ENCODE results near the gene TENM3.

TENM3 gene

GRCh38 chr4:182257016-182257415 is 13.8 kb downstream of the TENM3 start:
- no peak for DNase-seq (ENCODE audit: extremely low read depth, low read depth)
- no peak overlapping the region for H3K4me3 ChIP-seq (replicated peaks; ENCODE audit: low read depth, low read length)
- TF ChIP-seq, protein P1, sequence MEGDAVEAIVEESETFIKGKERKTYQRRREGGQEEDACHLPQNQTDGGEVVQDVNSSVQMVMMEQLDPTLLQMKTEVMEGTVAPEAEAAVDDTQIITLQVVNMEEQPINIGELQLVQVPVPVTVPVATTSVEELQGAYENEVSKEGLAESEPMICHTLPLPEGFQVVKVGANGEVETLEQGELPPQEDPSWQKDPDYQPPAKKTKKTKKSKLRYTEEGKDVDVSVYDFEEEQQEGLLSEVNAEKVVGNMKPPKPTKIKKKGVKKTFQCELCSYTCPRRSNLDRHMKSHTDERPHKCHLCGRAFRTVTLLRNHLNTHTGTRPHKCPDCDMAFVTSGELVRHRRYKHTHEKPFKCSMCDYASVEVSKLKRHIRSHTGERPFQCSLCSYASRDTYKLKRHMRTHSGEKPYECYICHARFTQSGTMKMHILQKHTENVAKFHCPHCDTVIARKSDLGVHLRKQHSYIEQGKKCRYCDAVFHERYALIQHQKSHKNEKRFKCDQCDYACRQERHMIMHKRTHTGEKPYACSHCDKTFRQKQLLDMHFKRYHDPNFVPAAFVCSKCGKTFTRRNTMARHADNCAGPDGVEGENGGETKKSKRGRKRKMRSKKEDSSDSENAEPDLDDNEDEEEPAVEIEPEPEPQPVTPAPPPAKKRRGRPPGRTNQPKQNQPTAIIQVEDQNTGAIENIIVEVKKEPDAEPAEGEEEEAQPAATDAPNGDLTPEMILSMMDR (IDR thresholded peaks at IDR 0.05; ENCODE audit: low read depth, low read length, missing control alignments), result no peak

GRCh38 chr4:182257503-182257902 is 14.3 kb downstream of the TENM3 start:
- TF ChIP-seq, protein P1 (IDR thresholded peaks at IDR 0.05; ENCODE audit: low read depth, low read length, missing control alignments), result no peak
- DNase-seq (ENCODE audit: extremely low read depth, low read depth), result no peak
- no peak overlapping the region for H3K4me3 ChIP-seq (replicated peaks; ENCODE audit: low read depth, low read length)

DNA sequence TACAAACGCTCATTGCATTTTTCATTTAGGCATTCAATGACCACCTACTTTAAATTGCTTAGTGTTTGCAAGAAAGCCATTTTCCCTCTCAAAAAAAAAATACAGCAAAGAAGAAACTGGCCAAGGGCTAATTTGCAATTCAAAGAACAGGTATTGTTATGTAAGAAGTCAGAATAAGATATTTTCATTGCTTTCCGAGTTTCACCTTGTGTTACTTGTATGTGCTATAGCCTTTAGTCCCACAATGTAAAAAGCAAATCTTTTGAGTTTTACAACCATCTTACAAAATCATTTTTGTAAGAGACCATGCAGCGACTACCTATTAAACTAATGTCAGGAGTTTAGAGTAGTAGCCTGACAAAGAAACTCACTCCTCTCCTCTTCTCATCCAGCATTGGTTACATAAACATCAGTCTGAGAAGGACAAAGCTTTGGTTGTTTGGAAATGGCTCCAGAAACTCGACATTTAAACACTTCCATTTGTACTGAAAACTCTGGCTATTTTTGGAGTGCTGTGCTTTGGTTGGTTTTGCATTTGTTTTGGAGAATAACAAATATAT is 15.3 kb downstream of the TENM3 start:
- TF ChIP-seq, protein P1 (IDR thresholded peaks at IDR 0.05; ENCODE audit: low read depth, low read length, missing control alignments), result no peak
- no peak for DNase-seq (ENCODE audit: extremely low read depth, low read depth)
- no peak overlapping the region for H3K4me3 ChIP-seq (replicated peaks; ENCODE audit: low read depth, low read length)

GRCh38 chr4:182261651-182262223 is 18.5 kb downstream of the TENM3 start:
- no peak overlapping the region for H3K4me3 ChIP-seq (replicated peaks; ENCODE audit: low read depth, low read length)
- no peak for DNase-seq (ENCODE audit: extremely low read depth, low read depth)
- TF ChIP-seq, protein P1 (IDR thresholded peaks at IDR 0.05; ENCODE audit: low read depth, low read length, missing control alignments), result no peak

DNA sequence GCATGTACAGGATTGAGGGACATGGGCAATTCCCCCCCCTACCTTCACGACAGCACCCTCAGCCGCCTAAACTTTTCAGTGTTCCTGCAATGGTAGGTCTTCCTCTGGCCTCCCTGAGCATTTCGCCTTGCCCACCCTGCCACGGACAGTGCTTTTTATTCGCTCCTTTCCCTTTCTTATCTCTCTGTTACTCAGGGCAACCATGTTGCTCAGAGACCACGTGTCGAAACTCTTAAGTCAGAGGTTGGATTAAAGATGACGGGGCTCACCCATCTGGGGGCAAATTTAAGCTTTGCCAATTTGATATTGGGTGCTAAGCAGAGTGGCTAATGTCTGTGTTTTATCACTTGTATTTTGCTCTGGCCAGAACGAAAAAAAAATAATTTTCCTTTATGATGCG is 20.4 kb downstream of the TENM3 start:
- DNase-seq (ENCODE audit: extremely low read depth, low read depth), result no peak
- no peak overlapping the region for H3K4me3 ChIP-seq (replicated peaks; ENCODE audit: low read depth, low read length)
- TF ChIP-seq, protein P1 (IDR thresholded peaks at IDR 0.05; ENCODE audit: low read depth, low read length, missing control alignments), result no peak

DNA sequence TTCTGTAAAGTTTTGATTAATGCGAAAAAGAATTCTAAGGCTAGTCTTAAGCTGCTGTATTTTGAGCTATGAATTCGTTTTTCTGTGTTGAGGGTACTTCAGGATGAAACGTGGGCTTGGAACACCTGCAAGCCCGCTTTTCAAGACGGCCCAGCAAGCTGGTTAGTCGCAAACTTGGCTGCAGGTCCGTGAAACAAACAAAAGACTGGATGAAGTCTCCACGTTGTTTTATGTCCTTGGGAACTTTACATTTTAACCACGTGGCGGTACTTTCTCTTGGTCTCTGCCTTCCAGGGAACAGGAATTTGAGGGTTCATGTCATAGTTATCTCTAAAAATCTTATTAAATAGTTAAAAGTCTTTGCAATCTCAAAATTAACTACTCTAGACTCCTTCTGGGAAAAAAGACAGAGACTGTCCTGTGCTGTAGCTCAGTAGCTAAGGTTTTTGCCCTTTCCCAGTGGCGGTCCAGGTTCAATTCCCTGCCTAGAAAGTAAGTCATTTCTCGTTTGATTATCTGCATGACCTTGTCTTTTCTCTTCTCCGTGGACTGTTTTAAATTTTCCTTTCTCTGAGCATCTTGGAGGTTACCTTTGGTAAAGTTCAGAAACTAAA is 21.0 kb downstream of the TENM3 start:
- TF ChIP-seq, protein P1 (IDR thresholded peaks at IDR 0.05; ENCODE audit: low read depth, low read length, missing control alignments), result no peak
- H3K4me3 ChIP-seq (replicated peaks; ENCODE audit: low read depth, low read length), result no peak overlapping the region
- DNase-seq (ENCODE audit: extremely low read depth, low read depth), result no peak

Measured in HFF-Myc (cell line).